Muscle of leg (tissue), 11 donors: ENCODE data around the gene MCF2L. TPM values are rescaled to one million over a fixed set of nuclear protein-coding genes. Genes with fewer than 3 reads are reported as not detected.
"Not testable (repeated sequence)": the region's sequence is repeated elsewhere in the genome, so short reads cannot be mapped to it uniquely, and the experiment has no call there.

Experiments
- DNase-seq: peaks from one replicate; pipeline ENCODE4 v3.0.0; 2013
- H3K27ac ChIP-seq: one replicate; pipeline ENCODE4 v1.5.1; 2013; ENCODE audit warnings: mild to moderate bottlenecking, low read length, control low read depth
- H3K27me3 ChIP-seq: one replicate; pipeline ENCODE4 v1.6.1; 2013; ENCODE audit warnings: low read length; ENCODE audit not compliant: control insufficient read depth, insufficient read depth
- H3K36me3 ChIP-seq: one replicate; pipeline ENCODE4 v1.6.1; 2013; ENCODE audit warnings: low read length; ENCODE audit not compliant: control insufficient read depth, insufficient read depth
- H3K4me1 ChIP-seq: one replicate; pipeline ENCODE4 v1.6.1; 2013; ENCODE audit warnings: low read length; ENCODE audit not compliant: control insufficient read depth, insufficient read depth
- H3K4me3 ChIP-seq: one replicate; pipeline ENCODE4 v1.5.1; 2013; ENCODE audit warnings: low read length, control low read depth
- H3K9me3 ChIP-seq: replicated peaks from 2 replicates; pipeline ENCODE4 v1.6.1; 2013; ENCODE audit warnings: low read depth, low read length; ENCODE audit not compliant: control insufficient read depth
- WGBS: methylation state at CpG from one replicate; pipeline ENCODE4 v1.1.5; 2013; ENCODE audit warnings: missing lambda C conversion rate; ENCODE audit not compliant: insufficient coverage; 5-methylcytosine and 5-hydroxymethylcytosine counted together
- polyA plus RNA-seq, 8 donors: library from polyadenylated mRNA; unstranded; fragments of 120-200 nt; gene quantifications; one replicate each; pipeline versions ENCODE4 v1.2.1 to v1.2.3, GENCODE V29; 2013; ENCODE audit warnings: inconsistent platforms in 1 of 8, low replicate concordance in 1 of 8; ENCODE audit not compliant: insufficient read length in 8 of 8, insufficient read depth in 1 of 8
- total RNA-seq: library from RNA; stranded (reverse); fragments of 120-200 nt; gene quantifications from one replicate; pipeline ENCODE4 v1.2.4, GENCODE V29; 2013

MCF2L gene
- total and polyA plus RNA-seq, 9 donors: 15.9 to 27.6 (median 20.1) TPM

DNA sequence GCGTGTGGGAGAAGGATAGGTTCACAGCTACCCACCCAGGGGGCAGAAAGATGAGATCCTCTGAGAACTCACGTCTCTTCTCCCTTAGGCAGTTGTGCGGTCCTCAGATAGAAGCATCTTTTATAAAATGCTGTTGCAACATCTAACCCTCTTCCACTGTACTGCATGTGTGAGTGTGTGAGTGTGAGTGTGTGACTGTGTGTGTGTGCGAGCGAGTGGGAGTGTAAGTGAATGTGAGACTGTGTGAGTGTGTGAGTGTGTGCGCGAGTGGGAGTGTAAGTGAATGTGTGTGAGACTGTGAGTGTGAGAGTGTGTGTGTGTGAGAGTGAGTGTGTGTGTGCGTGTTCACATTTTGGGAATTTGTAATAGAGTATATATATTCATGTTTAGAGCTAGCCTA, 81.0 kb downstream of the MCF2L start:
- H3K36me3 ChIP-seq: peaks cover 2% of the 10 kb centered on the region
- peaks cover 9% of the 10 kb centered on the region for H3K27me3 ChIP-seq
- DNase-seq: no peak
- H3K9me3 ChIP-seq: no peaks in the 10 kb centered on the region
- WGBS: 81% methylated on average over 4 of the region's 8 CpGs
- H3K4me1 ChIP-seq: peaks cover 21% of the 10 kb centered on the region
- H3K27ac ChIP-seq: no peak overlapping the region
- H3K4me3 ChIP-seq: no peak overlapping the region

DNA sequence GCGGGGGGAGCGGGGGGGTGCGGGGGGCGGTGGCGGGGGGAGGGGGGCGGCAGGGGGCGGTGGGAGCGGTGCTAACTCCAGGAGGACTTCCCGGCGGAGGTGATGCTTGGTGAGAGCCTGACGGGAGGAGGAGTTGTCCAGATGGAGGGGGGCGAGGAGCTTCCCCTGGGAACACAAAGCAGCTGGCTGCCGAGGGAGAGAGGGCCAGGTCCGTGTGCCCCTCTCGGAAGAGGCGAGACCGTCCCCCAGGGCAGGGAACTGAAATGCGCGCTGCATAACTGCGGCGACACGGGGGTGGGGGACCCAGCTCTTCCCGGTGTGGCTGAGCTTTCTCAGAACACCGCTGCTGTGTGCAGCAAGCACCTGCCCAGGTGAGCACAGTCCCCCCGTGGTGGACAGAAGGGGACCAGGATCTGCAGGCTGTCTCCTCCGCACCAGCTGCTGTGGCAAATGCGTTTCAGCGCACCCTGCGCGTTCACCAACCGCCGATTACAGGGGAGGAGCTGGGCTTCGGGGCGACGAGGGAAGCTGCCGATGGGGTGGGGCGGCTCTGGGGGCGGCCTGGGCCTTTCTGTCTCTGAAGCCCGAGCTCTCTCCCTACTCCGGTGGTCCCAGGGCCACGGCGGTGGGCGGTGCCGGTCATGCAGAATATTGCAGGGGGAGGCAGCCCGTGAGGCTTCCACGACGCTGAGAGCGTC, 81.9 kb downstream of the MCF2L start:
- no peak overlapping the region for H3K27ac ChIP-seq
- peaks cover 2% of the 10 kb centered on the region for H3K36me3 ChIP-seq
- no peaks in the 10 kb centered on the region for H3K9me3 ChIP-seq
- 30% methylated on average over 31 of the region's 48 CpGs for WGBS
- H3K4me3 ChIP-seq: no peak overlapping the region
- DNase-seq: no peak
- peaks cover 12% of the 10 kb centered on the region for H3K27me3 ChIP-seq
- H3K4me1 ChIP-seq: peaks cover 25% of the 10 kb centered on the region

DNA sequence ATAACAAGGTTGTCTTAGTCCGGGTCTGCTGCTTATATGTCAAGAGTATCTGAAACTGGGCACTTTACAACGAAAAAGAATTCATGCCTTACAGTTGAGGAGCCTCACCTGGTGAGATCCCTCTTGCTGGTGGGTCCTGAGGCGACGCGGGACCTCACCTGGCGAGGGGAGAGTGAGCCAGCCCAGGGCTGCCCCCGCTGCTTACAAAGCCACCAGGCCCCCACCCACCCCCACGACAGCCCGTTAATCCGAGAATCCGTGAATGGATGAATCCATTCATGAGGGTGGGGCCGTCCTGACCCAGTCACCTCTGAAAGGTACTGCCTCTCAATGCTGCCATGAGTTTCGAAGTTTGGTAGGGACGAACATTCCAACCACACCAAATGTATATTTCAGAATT, 82.6 kb downstream of the MCF2L start:
- peaks cover 27% of the 10 kb centered on the region for H3K4me1 ChIP-seq
- peaks cover 2% of the 10 kb centered on the region for H3K36me3 ChIP-seq
- H3K27me3 ChIP-seq: peaks cover 12% of the 10 kb centered on the region
- DNase-seq: no peak
- no peak overlapping the region for H3K27ac ChIP-seq
- no peak overlapping the region for H3K4me3 ChIP-seq
- no peaks in the 10 kb centered on the region for H3K9me3 ChIP-seq
- 75% methylated on average over 2 of the region's 14 CpGs for WGBS

DNA sequence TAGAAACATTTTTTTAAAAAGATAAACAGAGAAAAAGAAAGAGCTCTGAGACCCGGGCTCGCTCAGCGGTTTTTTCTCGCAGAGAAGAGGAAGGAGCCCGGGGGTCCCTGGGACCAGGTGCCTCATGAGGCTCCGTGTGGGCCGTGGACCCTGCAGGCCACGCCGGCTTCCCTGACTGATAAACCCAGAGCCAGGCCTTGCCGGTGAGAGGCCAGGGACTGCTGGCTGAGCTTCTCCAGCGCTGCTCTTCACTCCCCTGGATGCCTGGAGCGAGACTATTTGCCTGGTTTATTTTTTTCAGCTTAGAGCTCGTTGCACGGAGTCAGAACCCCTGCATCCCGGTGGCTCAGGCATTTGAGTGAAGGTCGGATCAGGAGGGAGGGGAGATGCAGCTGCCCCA, 83.2 kb downstream of the MCF2L start:
- 81% methylated on average over 12 of the region's 16 CpGs for WGBS
- no peak for DNase-seq
- Histone ChIP-seq H3K27me3 (peaks cover 12% of the 10 kb centered on the region), H3K27ac (no peak overlapping the region), H3K4me1 (peaks cover 27% of the 10 kb centered on the region), H3K36me3 (no peaks in the 10 kb centered on the region), H3K4me3 (no peak overlapping the region), H3K9me3 (no peaks in the 10 kb centered on the region)

DNA sequence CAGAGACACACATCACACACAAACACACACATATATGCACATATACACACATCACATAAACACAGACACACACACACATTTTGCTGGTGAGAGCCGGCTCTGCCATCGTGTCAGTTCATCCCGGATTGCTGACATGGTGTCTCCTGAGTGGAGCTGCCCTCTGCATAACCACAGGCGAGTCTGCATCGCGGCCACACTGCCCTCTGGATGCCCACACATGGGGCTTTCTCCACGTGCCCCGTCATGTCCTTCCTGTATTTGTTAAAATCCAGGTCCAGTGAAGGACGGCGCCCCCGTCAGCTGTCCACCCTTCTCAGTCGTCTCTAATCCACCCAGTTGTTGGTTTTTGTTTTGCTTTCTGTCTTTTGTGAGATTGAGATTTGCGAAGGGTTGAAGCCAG, 84.0 kb downstream of the MCF2L start:
- WGBS: 81% methylated on average over 9 of the region's 13 CpGs
- Histone ChIP-seq H3K9me3 (no peaks in the 10 kb centered on the region), H3K36me3 (no peaks in the 10 kb centered on the region), H3K27me3 (peaks cover 12% of the 10 kb centered on the region), H3K4me1 (peaks cover 27% of the 10 kb centered on the region), H3K4me3 (no peak overlapping the region), H3K27ac (no peak overlapping the region)
- DNase-seq: no peak

DNA sequence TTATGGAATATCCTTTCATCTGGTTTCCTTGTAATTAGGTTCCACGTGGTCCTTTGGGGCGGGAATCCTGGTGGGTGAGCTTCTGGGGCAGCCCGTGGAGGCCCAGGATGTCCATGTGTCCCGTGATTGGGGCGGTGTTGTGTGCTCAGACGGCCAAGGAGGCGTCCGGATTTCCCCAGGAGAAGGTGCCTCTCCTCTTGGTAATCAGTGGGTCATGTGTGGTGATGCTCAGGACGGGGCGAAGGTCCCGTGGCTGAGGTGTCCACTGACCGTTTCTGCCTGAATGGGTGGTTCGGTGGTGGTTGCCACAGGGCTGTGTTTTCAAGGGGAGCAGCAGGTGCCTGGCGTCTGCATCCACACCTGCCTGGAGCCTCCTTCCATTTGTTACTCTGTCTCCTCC, 84.4 kb downstream of the MCF2L start:
- Histone ChIP-seq H3K4me1 (peaks cover 27% of the 10 kb centered on the region), H3K27me3 (peaks cover 12% of the 10 kb centered on the region), H3K27ac (no peak overlapping the region), H3K9me3 (no peaks in the 10 kb centered on the region), H3K4me3 (no peak overlapping the region), H3K36me3 (no peaks in the 10 kb centered on the region)
- WGBS: 88% methylated on average over 13 of the region's 14 CpGs
- no peak for DNase-seq

DNA sequence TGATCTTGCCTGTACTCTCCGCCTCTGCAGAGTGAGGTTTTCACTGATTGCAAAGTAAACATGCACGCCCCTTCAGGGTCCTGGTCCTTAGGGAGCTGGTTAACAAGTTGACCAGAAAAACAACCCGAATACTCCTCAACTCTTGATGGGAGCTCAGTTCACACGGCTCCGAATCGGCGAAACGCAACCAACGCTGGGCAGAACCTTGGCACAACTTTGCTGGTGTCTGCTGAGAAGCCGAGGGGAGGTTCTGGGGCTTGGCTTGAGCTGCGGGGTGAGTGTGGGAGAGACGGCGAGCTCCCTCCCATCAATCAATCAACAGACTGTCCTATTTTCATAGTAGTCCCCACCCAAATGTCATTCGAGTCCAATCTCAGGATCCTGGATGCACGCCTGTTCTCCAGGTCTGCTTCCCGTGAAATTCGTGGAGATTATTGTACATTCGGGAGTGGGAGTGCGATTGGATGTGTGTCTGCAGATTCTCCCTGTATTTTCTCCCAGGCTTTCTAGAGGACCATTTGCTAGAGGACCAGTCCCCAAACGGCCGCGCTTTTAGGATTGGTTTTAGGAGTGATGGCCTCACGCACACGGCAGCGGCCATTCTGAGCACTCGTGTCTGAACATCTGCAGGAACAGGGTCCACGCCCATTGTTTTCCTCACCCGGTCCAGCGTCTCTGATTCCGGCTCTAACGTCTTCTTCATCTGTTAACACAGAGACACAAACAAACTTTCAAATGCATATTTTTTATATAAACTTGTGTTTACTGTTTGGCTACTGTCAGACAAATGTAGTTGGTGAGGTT, 85.0 kb downstream of the MCF2L start:
- Histone ChIP-seq H3K36me3 (no peaks in the 10 kb centered on the region), H3K27me3 (peaks cover 12% of the 10 kb centered on the region), H3K4me1 (peaks cover 27% of the 10 kb centered on the region), H3K9me3 (no peaks in the 10 kb centered on the region), H3K27ac (no peak overlapping the region), H3K4me3 (no peak overlapping the region)
- 70% methylated on average over 10 of the region's 31 CpGs for WGBS
- DNase-seq: no peak

DNA sequence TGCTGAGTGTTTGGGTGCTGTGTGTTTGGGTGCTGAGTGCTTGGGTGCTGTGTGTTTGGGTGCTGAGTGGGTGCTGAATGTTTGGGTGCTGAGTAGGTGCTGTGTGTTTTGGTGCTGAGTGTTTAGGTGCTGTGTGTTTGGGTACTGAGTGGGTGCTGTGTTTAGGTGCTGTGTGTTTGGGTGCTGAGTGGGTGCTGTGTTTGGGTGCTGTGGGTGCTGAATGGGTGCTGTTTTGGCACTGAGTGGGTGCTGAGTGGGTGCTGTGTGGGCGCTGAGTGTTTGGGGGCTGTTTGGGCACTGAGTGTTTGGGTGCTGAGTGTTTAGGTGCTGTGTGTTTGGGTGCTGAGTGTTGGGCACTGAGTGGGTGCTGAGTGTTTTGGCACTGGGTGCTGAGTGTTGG, 88.1 kb downstream of the MCF2L start:
- Histone ChIP-seq H3K4me1 (peaks cover 9% of the 10 kb centered on the region), H3K36me3 (no peaks in the 10 kb centered on the region), H3K27ac (no peak overlapping the region), H3K4me3 (no peak overlapping the region), H3K9me3 (no peaks in the 10 kb centered on the region), H3K27me3 (peaks cover 3% of the 10 kb centered on the region)
- WGBS: 83% methylated on average over 1 of the region's 1 CpG
- DNase-seq: no peak

DNA sequence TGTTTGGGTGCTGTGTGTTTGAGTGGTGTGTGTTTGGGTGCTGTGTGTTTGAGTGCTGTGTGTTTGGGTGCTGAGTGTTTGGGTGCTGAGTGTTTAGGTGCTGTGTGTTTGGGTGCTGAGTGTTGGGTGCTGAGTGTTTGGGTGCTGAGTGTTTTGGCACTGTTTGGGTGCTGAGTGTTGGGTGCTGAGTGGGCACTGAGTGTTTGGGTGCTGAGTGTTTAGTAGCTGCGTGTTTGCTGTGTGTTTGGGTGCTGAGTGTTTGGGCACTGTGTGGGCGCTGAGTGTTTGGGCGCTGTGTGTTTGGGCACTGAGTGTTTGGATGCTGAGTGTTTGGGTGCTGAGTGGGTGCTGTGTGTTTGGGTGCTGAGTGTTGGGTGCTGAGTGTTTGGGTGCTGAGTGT, 88.5 kb downstream of the MCF2L start:
- H3K36me3 ChIP-seq, H3K4me3 ChIP-seq, H3K4me1 ChIP-seq, DNase-seq, H3K9me3 ChIP-seq, H3K27me3 ChIP-seq, H3K27ac ChIP-seq: not testable (repeated sequence)
- 96% methylated on average over 3 of the region's 3 CpGs for WGBS

DNA sequence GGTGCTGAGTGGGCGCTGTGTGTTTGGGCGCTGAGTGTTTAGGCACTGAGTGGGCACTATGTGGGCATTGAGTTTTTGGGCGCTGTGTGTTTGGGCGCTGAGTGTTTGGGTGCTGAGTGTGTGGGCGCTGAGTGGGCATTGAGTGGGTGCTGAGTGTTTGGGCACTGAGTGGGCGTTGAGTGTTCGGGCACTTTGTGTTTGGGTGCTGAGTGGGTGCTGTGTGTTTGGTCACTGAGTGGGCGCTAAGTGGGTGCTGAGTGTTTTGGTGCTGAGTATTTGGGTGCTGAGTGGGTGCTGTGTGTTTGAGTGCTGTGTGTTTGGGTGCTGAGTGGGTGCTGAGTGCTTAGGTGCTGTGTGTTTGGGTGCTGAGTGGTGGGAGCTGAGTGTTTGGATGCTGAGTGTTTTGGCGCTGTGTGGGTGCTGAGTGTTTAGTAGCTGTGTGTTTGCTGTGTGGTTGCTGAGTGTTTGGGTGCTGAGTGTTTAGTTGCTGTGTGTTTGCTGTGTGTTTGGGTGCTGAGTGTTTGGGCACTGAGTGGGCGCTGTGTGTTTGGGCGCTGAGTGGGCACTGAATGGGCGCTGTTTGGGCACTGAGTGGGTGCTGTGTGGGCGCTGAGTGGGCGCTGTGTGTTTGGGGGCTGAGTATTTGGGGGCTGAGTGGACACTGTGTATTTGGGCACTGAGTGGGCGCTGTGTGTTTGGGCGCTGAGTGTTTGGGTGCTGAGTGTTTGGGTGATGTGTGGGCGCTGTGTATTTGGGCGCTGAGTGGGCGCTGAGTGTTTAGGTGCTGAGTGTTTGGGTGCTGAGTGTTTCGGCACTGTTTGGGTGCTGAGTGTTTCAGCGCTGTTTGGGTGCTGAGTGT, 89.3 kb downstream of the MCF2L start:
- H3K4me1 ChIP-seq: peaks cover 9% of the 10 kb centered on the region
- no peak for DNase-seq
- H3K9me3 ChIP-seq: no peaks in the 10 kb centered on the region
- H3K27ac ChIP-seq: no peak overlapping the region
- peaks cover 3% of the 10 kb centered on the region for H3K27me3 ChIP-seq
- H3K36me3 ChIP-seq: peaks cover 2% of the 10 kb centered on the region
- WGBS: 92% methylated on average over 20 of the region's 21 CpGs
- no peak overlapping the region for H3K4me3 ChIP-seq
